NCI-H82 treated with DMSO at 0.1 percent for 48 hours (cell line): Measurements from ENCODE around the gene CAMKMT.
A peak's percentile ranks its signal among the peaks of the same experiment; 100 is the strongest.

Source experiments
- DNase-seq: peaks from one replicate; lab custom pipeline; 2025; ENCODE audit not compliant: unreplicated experiment; lab: John Stamatoyannopoulos, UW

Gene CAMKMT

GRCh38 chr2:44361330-44362206 is at the start of gene CAMKMT, which contains the start of gene PREPL:
Gene CAMKMT, plus strand, starts transcription at chr2:44361947.
Gene PREPL, minus strand, starts transcription at chr2:44361494. Its CDS starts 15,152 bp downstream, at chr2:44346342.
- DNase-seq: peak; percentile 95

GRCh38 chr2:44314362-44314761 is 47.4 kb upstream of the CAMKMT start:
- DNase-seq: no peak

- DNase-seq: no peak
Observed at GRCh38 chr2:44315945-44316344, 45.8 kb upstream of the CAMKMT start.

GRCh38 chr2:44320832-44321231 is 40.9 kb upstream of the CAMKMT start:
- no peak for DNase-seq

- no peak for DNase-seq
Observed at GRCh38 chr2:44321360-44321759, 40.4 kb upstream of the CAMKMT start.

GRCh38 chr2:44324971-44325426 is 36.7 kb upstream of the CAMKMT start:
- no peak for DNase-seq

- no peak for DNase-seq
Observed at GRCh38 chr2:44325897-44326296, 35.9 kb upstream of the CAMKMT start.

GRCh38 chr2:44326548-44327264 is 35.0 kb upstream of the CAMKMT start:
- DNase-seq: no peak

- DNase-seq: no peak
Observed at GRCh38 chr2:44328750-44329149, 33.0 kb upstream of the CAMKMT start.

GRCh38 chr2:44329343-44329742 is 32.4 kb upstream of the CAMKMT start:
- no peak for DNase-seq

GRCh38 chr2:44330801-44331200 is 30.9 kb upstream of the CAMKMT start:
- no peak for DNase-seq

GRCh38 chr2:44333994-44334393 is 27.8 kb upstream of the CAMKMT start:
- DNase-seq: no peak

GRCh38 chr2:44335806-44336538 is 25.8 kb upstream of the CAMKMT start:
- no peak for DNase-seq

GRCh38 chr2:44342854-44343253 is 18.9 kb upstream of the CAMKMT start:
- no peak for DNase-seq

- DNase-seq: no peak
Observed at GRCh38 chr2:44347526-44347925, 14.2 kb upstream of the CAMKMT start.

GRCh38 chr2:44348400-44348799 is 13.3 kb upstream of the CAMKMT start:
- no peak for DNase-seq

GRCh38 chr2:44349506-44349905 is 12.2 kb upstream of the CAMKMT start:
- DNase-seq: no peak

GRCh38 chr2:44351088-44351487 is 10.7 kb upstream of the CAMKMT start:
- peak; percentile 57 for DNase-seq

- DNase-seq: no peak
Observed at GRCh38 chr2:44351676-44352075, 10.1 kb upstream of the CAMKMT start.

GRCh38 chr2:44352510-44352909 is 9.2 kb upstream of the CAMKMT start:
- no peak for DNase-seq

GRCh38 chr2:44354761-44355160 is 7.0 kb upstream of the CAMKMT start:
- DNase-seq: no peak
